ENCODE data around the gene SDSL. TPM values are rescaled to one million over a fixed set of nuclear protein-coding genes. Genes with fewer than 3 reads are reported as not detected.

SDSL gene
- total RNA-seq, 1 donor from 2014 or later, result 10.7 TPM

DNA sequence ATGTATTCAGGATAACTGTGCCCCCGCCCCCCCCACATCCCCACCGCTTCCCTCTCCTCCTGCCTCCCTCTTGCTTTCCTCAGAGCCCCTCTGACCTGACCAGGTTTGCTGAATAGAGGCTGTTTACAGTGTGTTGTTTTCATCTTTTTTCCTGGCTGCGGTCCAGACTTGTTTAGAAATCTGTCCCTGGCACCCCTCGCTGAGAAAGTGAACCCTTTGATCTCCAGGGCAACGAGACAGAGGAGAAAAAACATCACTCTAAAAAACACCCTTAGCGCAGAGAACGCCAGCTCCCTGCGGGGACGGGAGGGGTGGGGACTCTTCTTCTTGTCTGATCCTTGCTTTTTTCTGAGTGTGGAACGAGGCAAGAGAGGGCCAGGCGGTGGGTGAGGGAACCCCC lies 41.0 kb upstream of the SDSL start:
- Histone ChIP-seq H3K27ac (no peak overlapping the region), H3K4me1 (no peaks in the 10 kb centered on the region), H3K36me3 (peaks cover 51% of the 10 kb centered on the region), H3K27me3 (no peaks in the 10 kb centered on the region), H3K4me3 (no peak overlapping the region), H3K9me3 (no peaks in the 10 kb centered on the region)
- TF ChIP-seq CTCF (IDR thresholded peaks at IDR 0.05), result no peak
- DNase-seq (no peak), ATAC-seq (no peak)
- intact Hi-C loops (cut with DNase I), result no loop called here

- Histone ChIP-seq H3K4me1 (no peaks in the 10 kb centered on the region), H3K4me3 (no peak overlapping the region), H3K36me3 (peaks cover 50% of the 10 kb centered on the region), H3K9me3 (no peaks in the 10 kb centered on the region), H3K27me3 (no peaks in the 10 kb centered on the region), H3K27ac (no peak overlapping the region)
- no peak for TF ChIP-seq CTCF (IDR thresholded peaks at IDR 0.05)
- DNase-seq, result no peak
- ATAC-seq, result no peak
- intact Hi-C loops (cut with DNase I), result no loop called here
Observed at GRCh38 chr12:113382206-113382605, 40.0 kb upstream of the SDSL start.

- no peaks in the 10 kb centered on the region for H3K27me3 ChIP-seq
- H3K36me3 ChIP-seq, result peaks cover 45% of the 10 kb centered on the region
- intact Hi-C loops (cut with DNase I), result no loop called here
- no peaks in the 10 kb centered on the region for H3K4me1 ChIP-seq
- H3K4me3 ChIP-seq, result no peak overlapping the region
- no peak overlapping the region for H3K27ac ChIP-seq
- TF ChIP-seq CTCF (IDR thresholded peaks at IDR 0.05), result no peak
- no peaks in the 10 kb centered on the region for H3K9me3 ChIP-seq
- ATAC-seq, result no peak
- no peak for DNase-seq
Observed at GRCh38 chr12:113384778-113385177, 37.4 kb upstream of the SDSL start.

DNA sequence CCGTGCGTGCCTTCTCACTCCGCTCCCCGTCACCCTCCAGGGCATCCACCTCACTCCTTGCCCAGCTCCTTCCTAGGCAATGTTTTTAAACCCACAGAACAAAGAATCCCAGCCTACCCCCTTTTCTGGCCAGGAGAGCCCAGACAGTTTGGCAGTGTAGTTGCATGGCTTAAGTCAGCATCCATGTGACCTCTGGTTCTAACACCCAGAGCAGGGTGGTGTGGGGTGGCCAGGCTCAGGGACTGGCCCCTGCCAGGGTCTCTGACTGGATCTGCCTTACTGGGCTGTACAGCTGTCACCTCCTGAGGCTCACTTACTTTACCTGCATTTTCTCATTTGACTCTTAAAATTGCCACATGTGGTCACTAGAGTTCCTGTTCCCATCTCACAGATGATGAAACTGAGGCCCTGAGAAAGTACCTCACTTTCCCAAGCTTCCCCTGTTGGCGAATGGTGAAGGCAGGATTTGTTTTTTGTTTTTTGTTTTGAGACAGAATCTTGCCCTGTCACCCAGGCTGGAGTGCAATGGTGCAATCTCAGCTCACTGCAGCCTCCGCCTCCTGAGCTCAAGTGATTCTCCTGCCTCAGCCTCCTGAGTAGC lies 36.8 kb upstream of the SDSL start:
- Histone ChIP-seq H3K4me1 (no peaks in the 10 kb centered on the region), H3K9me3 (no peaks in the 10 kb centered on the region), H3K36me3 (peaks cover 39% of the 10 kb centered on the region), H3K27ac (no peak overlapping the region), H3K27me3 (no peaks in the 10 kb centered on the region), H3K4me3 (no peak overlapping the region)
- TF ChIP-seq CTCF (IDR thresholded peaks at IDR 0.05), result no peak
- intact Hi-C loops (cut with DNase I), result no loop called here
- no peak for ATAC-seq
- no peak for DNase-seq

DNA sequence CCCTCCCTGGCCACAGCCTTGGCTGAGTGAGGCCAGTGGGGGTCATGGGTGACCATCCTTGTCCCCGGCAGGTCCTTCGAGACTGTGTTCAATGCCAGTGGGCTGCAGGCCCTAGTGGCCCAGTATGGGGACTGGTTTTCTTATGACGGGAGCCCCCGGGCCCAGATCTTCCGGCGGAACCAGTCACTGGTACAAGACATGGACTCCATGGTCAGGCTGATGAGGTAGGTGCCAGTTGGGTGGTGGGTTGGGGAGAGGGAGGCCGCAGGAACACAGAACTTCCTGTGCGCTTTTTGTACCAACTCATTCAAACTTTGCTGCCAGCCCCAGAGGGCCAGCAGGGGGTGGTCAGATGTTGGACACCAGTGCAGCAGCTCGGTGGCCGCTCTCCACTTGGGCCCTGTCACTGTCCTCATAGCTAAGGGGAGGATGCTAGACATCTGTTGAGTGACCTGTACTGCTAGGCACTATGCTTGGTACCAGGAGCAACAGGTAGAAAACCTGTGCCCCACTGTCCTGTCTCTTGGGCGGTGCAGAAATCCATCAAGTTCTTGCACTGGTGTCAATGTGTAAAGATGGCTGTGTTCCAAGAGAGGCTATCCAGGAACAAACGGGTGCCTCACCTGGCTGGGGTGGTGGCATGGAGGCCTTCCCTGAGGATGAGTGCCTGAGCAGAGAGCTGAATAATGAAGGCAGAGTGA lies 35.2 kb upstream of the SDSL start:
- no peak overlapping the region for H3K27ac ChIP-seq
- no peak overlapping the region for H3K4me3 ChIP-seq
- no peaks in the 10 kb centered on the region for H3K9me3 ChIP-seq
- intact Hi-C loops (cut with DNase I), result no loop called here
- ATAC-seq, result no peak
- H3K27me3 ChIP-seq, result no peaks in the 10 kb centered on the region
- TF ChIP-seq CTCF (IDR thresholded peaks at IDR 0.05), result no peak
- H3K4me1 ChIP-seq, result no peaks in the 10 kb centered on the region
- H3K36me3 ChIP-seq, result peaks cover 34% of the 10 kb centered on the region
- DNase-seq, result no peak

Data from upper lobe of right lung (tissue), 1 donor.